SK-N-DZ (cell line): Measurements from ENCODE around the gene PPP2R1B.

Experiments
- DNase-seq: peaks from one replicate; pipeline ENCODE4 v3.0.0-alpha.2; 2015; ENCODE audit warnings: low spot score

The PPP2R1B gene

DNA sequence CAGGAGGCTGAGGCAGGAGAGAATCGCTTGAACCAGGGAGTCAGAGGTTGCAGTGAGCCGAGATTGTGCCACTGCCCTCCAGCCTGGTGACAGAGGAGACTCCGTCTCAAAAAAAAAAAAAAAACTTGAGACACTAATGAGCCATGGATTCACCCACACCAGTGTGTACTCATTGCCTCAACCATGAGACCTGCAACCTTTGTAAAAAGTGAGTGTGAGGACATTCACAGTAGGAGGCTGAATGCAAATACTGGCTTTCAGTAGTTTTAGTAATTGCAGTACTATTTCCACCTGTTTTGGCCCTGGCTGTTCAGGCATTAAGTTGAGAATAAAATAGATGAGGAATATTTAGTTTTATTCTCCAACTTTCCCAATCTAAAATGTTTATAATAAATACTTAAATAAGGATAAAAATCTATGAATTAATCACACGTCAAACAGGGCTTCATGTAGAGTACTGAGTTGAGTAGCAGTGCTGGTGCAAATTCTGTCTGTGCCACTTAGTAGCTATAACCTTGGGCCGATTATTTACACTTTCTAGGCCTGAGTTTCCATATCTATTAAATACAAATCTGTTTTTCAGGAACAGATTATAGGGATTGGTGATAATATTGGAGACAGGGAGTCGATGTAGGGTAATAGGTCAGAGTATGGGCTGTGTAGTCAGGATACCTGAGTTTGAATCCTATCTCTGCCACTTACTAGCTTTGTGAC is 72.8 kb downstream of the PPP2R1B start:
- DNase-seq = no peak

DNA sequence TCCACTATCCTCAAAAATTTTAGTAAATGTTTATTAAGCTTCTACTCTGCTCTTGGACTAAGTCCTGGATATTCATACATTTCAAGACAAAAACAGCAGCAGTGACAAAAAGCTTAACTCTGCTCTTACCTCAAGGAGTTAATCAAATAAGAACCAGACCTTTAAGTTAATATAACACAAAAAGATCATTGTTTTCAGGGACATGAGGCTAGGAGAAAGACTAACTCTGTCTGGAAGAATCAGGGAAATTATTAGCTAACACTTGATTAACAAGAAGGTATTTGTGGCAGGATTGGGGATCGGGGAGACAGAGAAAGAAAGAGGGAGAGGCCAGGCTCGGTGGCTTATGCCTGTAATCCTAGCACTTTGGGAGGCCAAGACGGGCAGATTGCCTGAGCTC is 74.4 kb downstream of the PPP2R1B start:
- no peak for DNase-seq

DNA sequence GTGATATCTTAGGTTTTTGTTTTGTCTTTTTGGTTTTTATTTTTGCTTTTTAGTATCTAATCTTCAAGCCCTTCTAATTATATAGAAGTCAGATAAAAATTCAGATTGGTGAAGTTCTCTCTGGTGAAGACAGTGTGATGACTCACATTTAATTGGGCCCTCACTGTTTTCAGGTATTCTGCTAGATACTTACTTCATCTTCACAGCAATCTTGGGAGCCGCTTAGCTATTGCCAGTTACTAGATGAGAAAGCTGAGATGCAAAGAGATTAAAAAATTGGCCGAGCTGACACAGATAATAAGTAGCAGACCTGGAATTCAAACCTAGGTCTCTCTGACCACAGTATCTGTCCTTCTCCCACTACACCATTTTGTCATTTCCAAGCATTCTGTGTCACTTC is 75.0 kb downstream of the PPP2R1B start:
- no peak for DNase-seq

GRCh38 chr11:111688013-111688412 is 78.2 kb downstream of the PPP2R1B start:
- no peak for DNase-seq

GRCh38 chr11:111684251-111684650 is 81.9 kb downstream of the PPP2R1B start:
- no peak for DNase-seq

DNA sequence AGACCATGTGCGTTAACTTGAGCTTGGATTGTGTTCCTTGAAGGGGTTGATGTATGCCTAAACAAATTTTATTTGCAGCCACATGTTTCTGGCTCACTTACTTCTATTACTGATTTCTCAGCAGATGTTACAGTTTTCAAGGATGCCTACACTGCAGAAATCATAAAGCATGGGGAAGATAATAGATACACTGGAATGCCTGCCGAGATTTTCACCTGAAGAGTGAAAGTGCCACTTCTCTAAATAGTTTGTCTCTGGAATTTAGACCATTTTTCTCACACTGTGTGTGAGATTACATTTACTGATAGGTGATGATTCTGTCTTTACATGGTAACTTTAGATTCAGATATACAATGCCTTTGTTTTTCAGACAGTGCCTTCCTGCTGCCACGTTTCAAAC is 82.4 kb downstream of the PPP2R1B start:
- no peak for DNase-seq

DNA sequence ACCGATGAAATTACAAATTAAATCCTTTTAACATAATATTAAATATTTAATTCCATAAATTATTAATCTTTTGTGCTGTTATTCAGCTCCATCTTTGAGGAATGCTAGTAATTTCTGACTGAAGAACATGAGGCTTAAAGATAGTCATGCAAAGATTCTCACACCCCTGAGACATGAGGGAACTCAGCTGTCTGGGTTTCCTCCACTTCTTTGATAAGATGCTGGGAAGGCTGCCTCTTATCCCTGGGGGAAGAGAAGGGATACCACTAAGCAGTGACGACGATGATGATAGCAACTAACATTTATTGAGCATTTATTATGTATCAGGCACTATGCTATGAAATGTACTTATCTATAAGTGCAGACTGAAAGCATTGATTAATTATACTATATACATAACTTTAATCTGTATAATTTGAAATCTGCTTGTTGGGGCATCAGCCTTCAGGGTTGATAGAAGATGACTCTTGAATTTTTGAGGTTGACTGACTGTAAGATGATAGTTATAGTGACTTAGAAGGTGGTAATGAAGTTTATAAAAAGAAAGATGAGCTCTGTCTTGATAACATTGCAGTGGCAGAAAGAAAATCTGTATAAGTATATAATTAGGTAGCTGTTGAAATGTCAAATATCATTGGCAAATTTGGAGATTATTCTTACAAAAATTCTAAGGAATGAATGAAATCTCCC is 85.6 kb downstream of the PPP2R1B start:
- DNase-seq = no peak
